NCI-H69 (cell line): Measurements from ENCODE around the gene FCRL6.

ENCODE experiments used
- DNase-seq: peaks from one replicate; lab custom pipeline; 2025; lab: John Stamatoyannopoulos, UW

FCRL6 gene

DNA sequence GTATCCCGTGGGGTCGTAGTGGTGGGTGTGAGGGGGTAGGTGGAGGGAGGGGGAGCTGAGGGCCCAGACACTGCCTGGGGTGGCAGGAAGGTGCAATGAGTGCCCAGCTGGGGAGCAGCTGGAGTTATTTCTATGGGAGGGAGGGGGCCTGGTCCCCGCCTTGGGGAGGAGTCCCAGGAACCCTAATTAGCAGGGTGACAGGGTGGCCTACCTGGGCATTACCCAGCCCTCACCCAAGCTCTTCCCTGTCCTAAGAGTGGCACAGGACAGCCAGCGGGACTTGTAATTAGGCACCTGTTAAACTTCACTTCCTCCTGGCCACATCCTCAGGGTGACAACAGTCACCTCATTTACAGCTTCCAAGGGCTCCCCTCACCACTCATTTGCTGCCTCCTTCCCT is 60.4 kb downstream of the FCRL6 start, which contains the start of gene VSIG8:
TSS of gene VSIG8 (minus strand) at position 101 of the 400 bp plus-strand sequence. CDS start 136 bp downstream, outside the sequence.
- DNase-seq, result no peak

DNA sequence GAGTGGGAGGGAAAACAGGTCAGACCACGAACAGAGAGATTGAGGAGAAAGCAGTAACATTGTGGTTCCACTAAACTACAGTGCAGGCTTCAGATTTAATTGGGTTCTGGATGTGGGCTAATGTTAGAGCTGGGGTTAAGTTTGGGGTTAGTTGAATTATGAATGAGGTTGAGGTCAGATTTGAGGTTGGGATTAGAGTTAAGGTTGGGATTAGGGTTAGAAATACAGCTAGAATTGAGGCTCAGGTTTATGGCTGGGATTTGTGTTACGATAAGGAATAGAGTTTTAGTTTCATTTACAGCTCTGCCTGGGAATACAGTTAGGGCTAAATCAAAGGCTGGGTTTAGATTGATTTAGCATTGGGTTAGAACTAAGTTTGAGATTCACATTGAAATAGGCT is 62.1 kb downstream of the FCRL6 start:
- DNase-seq, result no peak
